HUES6 (cell line): ENCODE data around the gene ARAP1.
A peak's percentile ranks its signal among the peaks of the same experiment; 100 is the strongest.

Experiments
- H3K27ac ChIP-seq: 2 replicates; pipeline ENCODE4 v1.7.0; 2013; ENCODE audit warnings: low read depth, mild to moderate bottlenecking, low read length, inconsistent platforms
- H3K27me3 ChIP-seq: 2 replicates; pipeline ENCODE4 v1.6.1; 2013; ENCODE audit warnings: low read length; ENCODE audit not compliant: control insufficient read depth, insufficient read depth
- H3K36me3 ChIP-seq: 2 replicates; pipeline ENCODE4 v1.6.1; 2013; ENCODE audit warnings: low read length; ENCODE audit not compliant: control insufficient read depth, insufficient read depth
- H3K4me1 ChIP-seq: 2 replicates; pipeline ENCODE4 v1.6.1; 2013; ENCODE audit warnings: low read length; ENCODE audit not compliant: control insufficient read depth, insufficient read depth
- H3K4me3 ChIP-seq: 2 replicates; pipeline ENCODE4 v1.5.1; 2013; ENCODE audit warnings: low read depth, low read length
- H3K9ac ChIP-seq: one replicate; pipeline ENCODE4 v1.6.1; 2013; ENCODE audit warnings: mild to moderate bottlenecking, low read length
- H3K9me3 ChIP-seq: 2 replicates; pipeline ENCODE4 v1.6.1; 2013; ENCODE audit warnings: low read depth, low read length; ENCODE audit not compliant: control insufficient read depth, insufficient read depth

The ARAP1 gene

GRCh38 chr11:72758304-72758689 lies 6.1 kb upstream of the ARAP1 start:
- Histone ChIP-seq H3K9me3 (no peaks in the 10 kb centered on the region), H3K27me3 (no peaks in the 10 kb centered on the region), H3K27ac (no peak overlapping the region), H3K4me3 (no peak overlapping the region), H3K9ac (no peak overlapping the region), H3K36me3 (0 out of 2 replicates have a peak, but pooled peaks cover 5% of the 10 kb centered on the region), H3K4me1 (peaks cover 13% of the 10 kb centered on the region)

- 0 out of 2 replicates have a peak, but pooled peaks cover 5% of the 10 kb centered on the region for H3K36me3 ChIP-seq
- no peak overlapping the region for H3K27ac ChIP-seq
- H3K27me3 ChIP-seq = no peaks in the 10 kb centered on the region
- H3K4me1 ChIP-seq = peaks cover 27% of the 10 kb centered on the region
- no peaks in the 10 kb centered on the region for H3K9me3 ChIP-seq
- H3K4me3 ChIP-seq = no peak overlapping the region
- no peak overlapping the region for H3K9ac ChIP-seq
Observed at GRCh38 chr11:72755713-72756285, 3.6 kb upstream of the ARAP1 start.

GRCh38 chr11:72754544-72755155 lies 2.4 kb upstream of the ARAP1 start:
- Histone ChIP-seq H3K4me1 (peaks cover 32% of the 10 kb centered on the region), H3K4me3 (peak overlapping the region; percentile 11; the same call in 1 of the 2 replicates), H3K36me3 (0 out of 2 replicates have a peak, but pooled peaks cover 5% of the 10 kb centered on the region), H3K27me3 (no peaks in the 10 kb centered on the region), H3K9ac (no peak overlapping the region), H3K27ac (no peak overlapping the region), H3K9me3 (no peaks in the 10 kb centered on the region)

- no peak overlapping the region for H3K9ac ChIP-seq
- H3K36me3 ChIP-seq = 0 out of 2 replicates have a peak, but pooled peaks cover 5% of the 10 kb centered on the region
- no peaks in the 10 kb centered on the region for H3K9me3 ChIP-seq
- H3K4me1 ChIP-seq = peaks cover 32% of the 10 kb centered on the region
- no peaks in the 10 kb centered on the region for H3K27me3 ChIP-seq
- H3K4me3 ChIP-seq = no peak overlapping the region
- no peak overlapping the region for H3K27ac ChIP-seq
Observed at GRCh38 chr11:72754149-72754543, 1.9 kb upstream of the ARAP1 start.

- H3K9me3 ChIP-seq = no peaks in the 10 kb centered on the region
- peaks cover 4% of the 10 kb centered on the region; the same call in 1 of the 2 replicates for H3K36me3 ChIP-seq
- H3K4me3 ChIP-seq = peak overlapping the region; percentile 85; the same call in 1 of the 2 replicates
- H3K4me1 ChIP-seq = peaks cover 32% of the 10 kb centered on the region
- H3K9ac ChIP-seq = no peak overlapping the region
- H3K27ac ChIP-seq = no peak overlapping the region
- H3K27me3 ChIP-seq = no peaks in the 10 kb centered on the region
Observed at GRCh38 chr11:72753341-72754148, 1.3 kb upstream of the ARAP1 start.

- Histone ChIP-seq H3K27ac (peak overlapping the region; percentile 70; the same call in 1 of the 2 replicates), H3K4me3 (peak overlapping the region; percentile 85), H3K4me1 (peaks cover 40% of the 10 kb centered on the region)
Observed at GRCh38 chr11:72751116-72752087, 806 bp downstream of the ARAP1 start.

GRCh38 chr11:72750556-72751115 lies 1.6 kb downstream of the ARAP1 start:
- no peaks in the 10 kb centered on the region for H3K9me3 ChIP-seq
- no peaks in the 10 kb centered on the region for H3K27me3 ChIP-seq
- H3K4me1 ChIP-seq = peaks cover 40% of the 10 kb centered on the region
- H3K36me3 ChIP-seq = peaks cover 10% of the 10 kb centered on the region; the same call in 1 of the 2 replicates
- H3K9ac ChIP-seq = peak overlapping the region; percentile 80
- H3K27ac ChIP-seq = no peak overlapping the region
- peak overlapping the region; percentile 85 for H3K4me3 ChIP-seq

More at GRCh38 chr11:72751116-72752087, 806 bp downstream of the ARAP1 start:
- Histone ChIP-seq H3K9me3 (no peaks in the 10 kb centered on the region), H3K9ac (peak overlapping the region; percentile 80), H3K36me3 (peaks cover 10% of the 10 kb centered on the region; the same call in 1 of the 2 replicates), H3K27me3 (no peaks in the 10 kb centered on the region)

- Histone ChIP-seq H3K4me3 (no peak overlapping the region), H3K36me3 (peaks cover 10% of the 10 kb centered on the region; the same call in 1 of the 2 replicates), H3K27me3 (no peaks in the 10 kb centered on the region), H3K9me3 (no peaks in the 10 kb centered on the region), H3K9ac (no peak overlapping the region), H3K4me1 (peaks cover 40% of the 10 kb centered on the region), H3K27ac (no peak overlapping the region)
Observed at GRCh38 chr11:72750086-72750485, 2.1 kb downstream of the ARAP1 start.

GRCh38 chr11:72747289-72747855 lies 4.8 kb downstream of the ARAP1 start:
- H3K4me1 ChIP-seq = peaks cover 20% of the 10 kb centered on the region
- H3K4me3 ChIP-seq = no peak overlapping the region
- peak overlapping the region; percentile 3 for H3K9ac ChIP-seq
- H3K9me3 ChIP-seq = no peaks in the 10 kb centered on the region
- no peak overlapping the region for H3K27ac ChIP-seq
- H3K36me3 ChIP-seq = peaks cover 10% of the 10 kb centered on the region; the same call in 1 of the 2 replicates
- H3K27me3 ChIP-seq = no peaks in the 10 kb centered on the region

GRCh38 chr11:72746821-72747220 lies 5.4 kb downstream of the ARAP1 start:
- Histone ChIP-seq H3K9ac (no peak overlapping the region), H3K4me3 (no peak overlapping the region), H3K9me3 (no peaks in the 10 kb centered on the region), H3K4me1 (peaks cover 26% of the 10 kb centered on the region), H3K36me3 (peaks cover 10% of the 10 kb centered on the region; the same call in 1 of the 2 replicates), H3K27me3 (no peaks in the 10 kb centered on the region), H3K27ac (no peak overlapping the region)
